Activated T-cell treated with anti-CD3 and anti-CD28 coated beads for 48 hours (primary cell): ENCODE results near the gene EXOC1L.

Experiments
- DNase-seq: peaks from one replicate; pipeline ENCODE4 v3.0.0-alpha.2; 2020; ENCODE audit warnings: low read depth

Gene EXOC1L

GRCh38 chr4:55884093-55884850, 64.7 kb downstream of the EXOC1L start:
- no peak for DNase-seq

- DNase-seq = no peak
Observed at GRCh38 chr4:55884851-55885219, 65.2 kb downstream of the EXOC1L start.
